GM23338 (cell line): ENCODE results near the gene KAZN. TPM values are rescaled to one million over a fixed set of nuclear protein-coding genes. Genes with fewer than 3 reads are reported as not detected.

Experiments used
- ATAC-seq: fragments of 200-7000 bp; cut with Tn5 transposase; 3 replicates; pipeline ENCODE4 v1.9.1; 2020
- DNase-seq: peaks from one replicate; pipeline ENCODE4 v3.0.0-alpha.2; 2015; ENCODE audit warnings: low spot score
- H2AFZ ChIP-seq: fragments of 200-600 bp; sonication (generic); 2 replicates; pipeline ENCODE4 v1.8.0; 2016; ENCODE audit warnings: antibody characterized with exemption, mild to moderate bottlenecking, moderate library complexity
- H3F3A ChIP-seq: fragments of 200-600 bp; sonication (generic); replicated peaks from 2 replicates; pipeline ENCODE4 v1.8.0; 2017; ENCODE audit warnings: antibody characterized with exemption, mixed run types, low read depth
- H3K27ac ChIP-seq: fragments of 200-600 bp; sonication (generic); 2 replicates; pipeline ENCODE4 v1.6.1; 2016; ENCODE audit warnings: low read depth
- H3K27me3 ChIP-seq: fragments of 200-600 bp; sonication (generic); 2 replicates; pipeline ENCODE4 v1.8.0; 2016; ENCODE audit warnings: mild to moderate bottlenecking, mixed run types, moderate library complexity; ENCODE audit not compliant: insufficient read depth
- H3K36me3 ChIP-seq: fragments of 200-600 bp; sonication (generic); 2 replicates; pipeline ENCODE4 v1.8.0; 2016; ENCODE audit warnings: mild to moderate bottlenecking; ENCODE audit not compliant: insufficient read depth
- H3K4me1 ChIP-seq: fragments of 200-600 bp; sonication (generic); 2 replicates; pipeline ENCODE4 v1.8.0; 2016; ENCODE audit warnings: mild to moderate bottlenecking, moderate library complexity; ENCODE audit not compliant: insufficient read depth
- H3K4me2 ChIP-seq: fragments of 200-600 bp; sonication (generic); 2 replicates; pipeline ENCODE4 v1.7.1; 2017; ENCODE audit warnings: mixed run types
- H3K4me3 ChIP-seq: fragments of 200-600 bp; sonication (generic); 2 replicates; pipeline ENCODE4 v1.6.1; 2016; ENCODE audit warnings: mixed run types
- H3K79me2 ChIP-seq: fragments of 200-600 bp; sonication (generic); replicated peaks from 2 replicates; pipeline ENCODE4 v1.8.0; 2017; ENCODE audit warnings: mild to moderate bottlenecking; ENCODE audit not compliant: insufficient read depth
- H3K9me2 ChIP-seq: fragments of 200-600 bp; sonication (generic); 2 replicates; pipeline ENCODE4 v1.8.0; 2017; ENCODE audit not compliant: insufficient read depth
- H4K20me1 ChIP-seq: fragments of 200-600 bp; sonication (generic); replicated peaks from 2 replicates; pipeline ENCODE4 v1.8.0; 2017; ENCODE audit warnings: mild to moderate bottlenecking; ENCODE audit not compliant: insufficient read depth
- H3K27ac Mint-ChIP-seq: 2 replicates; pipeline ENCODE4 v1.8.0; 2020; ENCODE audit warnings: inconsistent platforms, mild to moderate bottlenecking, moderate library complexity, mixed read lengths
- H3K27me3 Mint-ChIP-seq: 3 replicates; pipeline ENCODE4 v1.8.0; 2022; ENCODE audit warnings: low read depth, mild to moderate bottlenecking, moderate library complexity, mixed read lengths, inconsistent platforms; ENCODE audit not compliant: insufficient read depth, poor library complexity
- H3K36me3 Mint-ChIP-seq: 3 replicates; pipeline ENCODE4 v1.8.0; 2021; ENCODE audit warnings: low read depth, mild to moderate bottlenecking, inconsistent platforms, moderate library complexity, mixed read lengths
- H3K4me1 Mint-ChIP-seq: 3 replicates; pipeline ENCODE4 v1.8.0; 2020; ENCODE audit warnings: mild to moderate bottlenecking, inconsistent platforms, mixed read lengths
- H3K4me3 Mint-ChIP-seq: 3 replicates; pipeline ENCODE4 v1.8.0; 2021; ENCODE audit warnings: moderate library complexity, mild to moderate bottlenecking, inconsistent platforms, mixed read lengths
- H3K9me3 Mint-ChIP-seq: 3 replicates; pipeline ENCODE4 v1.8.0; 2020; ENCODE audit warnings: moderate library complexity, mild to moderate bottlenecking, inconsistent platforms, mixed read lengths
- EZH2 ChIP-seq: fragments of 200-600 bp; sonication (generic); IDR thresholded peaks from one replicate; pipeline ENCODE4 v1.8.0; 2017; ENCODE audit warnings: antibody characterized with exemption, mild to moderate bottlenecking, low read depth; ENCODE audit not compliant: unreplicated experiment
- EZH2phosphoT487 ChIP-seq: fragments of 200-600 bp; sonication (generic); IDR thresholded peaks from one replicate; pipeline ENCODE4 v1.8.1; 2018; ENCODE audit warnings: antibody characterized with exemption; ENCODE audit not compliant: unreplicated experiment
- JUNB ChIP-seq: IDR thresholded peaks from one replicate; pipeline ENCODE4 v1.6.1; 2016; ENCODE audit warnings: antibody characterized with exemption; ENCODE audit not compliant: unreplicated experiment
- NANOG ChIP-seq: IDR thresholded peaks from 2 replicates; pipeline ENCODE4 v1.6.1; 2016; ENCODE audit warnings: antibody characterized with exemption, borderline replicate concordance
- ZNF114 ChIP-seq: fragments of 250-450 bp; sonication (Bioruptor Pico); IDR thresholded peaks from 2 replicates; pipeline ENCODE4 v1.5.0; 2020; ENCODE audit warnings: mild to moderate bottlenecking, moderate library complexity
- polyA plus RNA-seq: library from polyadenylated mRNA; unstranded; fragments of >200 nt; fragmentation: Nextera tagmentation; extraction: Ambion mirVana; gene quantifications from 2 replicates; pipeline ENCODE4 v1.2.1, GENCODE V29; 2016
- total RNA-seq: library from RNA; depleted of rRNA; stranded (reverse); fragments of >200 nt; shearing (Covaris generic); gene quantifications from 2 replicates; pipeline ENCODE4 v1.2.3, GENCODE V29; 2014
- TF ChIP-seq, protein P1 (sequence below), 2 experiments: fragments of 200-600 bp in 1 of 2; sonication (generic) in 1 of 2; conservative IDR thresholded peaks; 2 replicates each; pipeline versions ENCODE4 v1.5.1 to v1.6.1; 2016 to 2017; ENCODE audit warnings: antibody characterized with exemption in 2 of 2, low read depth in 2 of 2, mild to moderate bottlenecking in 2 of 2, moderate library complexity in 1 of 2
- TF ChIP-seq, protein P2 (sequence below): fragments of 250-450 bp; sonication (Bioruptor Pico); IDR thresholded peaks from 2 replicates; pipeline ENCODE4 v1.5.0; 2020; ENCODE audit warnings: mild to moderate bottlenecking, moderate library complexity

KAZN gene
- total and polyA plus RNA-seq, 2 experiments from 2014 or later = 9.9 to 15.0 TPM

- ATAC-seq (no peak), DNase-seq (no peak)
- TF ChIP-seq, protein P1, sequence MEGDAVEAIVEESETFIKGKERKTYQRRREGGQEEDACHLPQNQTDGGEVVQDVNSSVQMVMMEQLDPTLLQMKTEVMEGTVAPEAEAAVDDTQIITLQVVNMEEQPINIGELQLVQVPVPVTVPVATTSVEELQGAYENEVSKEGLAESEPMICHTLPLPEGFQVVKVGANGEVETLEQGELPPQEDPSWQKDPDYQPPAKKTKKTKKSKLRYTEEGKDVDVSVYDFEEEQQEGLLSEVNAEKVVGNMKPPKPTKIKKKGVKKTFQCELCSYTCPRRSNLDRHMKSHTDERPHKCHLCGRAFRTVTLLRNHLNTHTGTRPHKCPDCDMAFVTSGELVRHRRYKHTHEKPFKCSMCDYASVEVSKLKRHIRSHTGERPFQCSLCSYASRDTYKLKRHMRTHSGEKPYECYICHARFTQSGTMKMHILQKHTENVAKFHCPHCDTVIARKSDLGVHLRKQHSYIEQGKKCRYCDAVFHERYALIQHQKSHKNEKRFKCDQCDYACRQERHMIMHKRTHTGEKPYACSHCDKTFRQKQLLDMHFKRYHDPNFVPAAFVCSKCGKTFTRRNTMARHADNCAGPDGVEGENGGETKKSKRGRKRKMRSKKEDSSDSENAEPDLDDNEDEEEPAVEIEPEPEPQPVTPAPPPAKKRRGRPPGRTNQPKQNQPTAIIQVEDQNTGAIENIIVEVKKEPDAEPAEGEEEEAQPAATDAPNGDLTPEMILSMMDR (conservative IDR thresholded peaks at IDR 0.05; ENCODE audit: low read depth in 2 of 2) = no peak
- TF ChIP-seq ZNF114 (CRISPR knock-in tag) = no peak
- TF ChIP-seq, protein P2, sequence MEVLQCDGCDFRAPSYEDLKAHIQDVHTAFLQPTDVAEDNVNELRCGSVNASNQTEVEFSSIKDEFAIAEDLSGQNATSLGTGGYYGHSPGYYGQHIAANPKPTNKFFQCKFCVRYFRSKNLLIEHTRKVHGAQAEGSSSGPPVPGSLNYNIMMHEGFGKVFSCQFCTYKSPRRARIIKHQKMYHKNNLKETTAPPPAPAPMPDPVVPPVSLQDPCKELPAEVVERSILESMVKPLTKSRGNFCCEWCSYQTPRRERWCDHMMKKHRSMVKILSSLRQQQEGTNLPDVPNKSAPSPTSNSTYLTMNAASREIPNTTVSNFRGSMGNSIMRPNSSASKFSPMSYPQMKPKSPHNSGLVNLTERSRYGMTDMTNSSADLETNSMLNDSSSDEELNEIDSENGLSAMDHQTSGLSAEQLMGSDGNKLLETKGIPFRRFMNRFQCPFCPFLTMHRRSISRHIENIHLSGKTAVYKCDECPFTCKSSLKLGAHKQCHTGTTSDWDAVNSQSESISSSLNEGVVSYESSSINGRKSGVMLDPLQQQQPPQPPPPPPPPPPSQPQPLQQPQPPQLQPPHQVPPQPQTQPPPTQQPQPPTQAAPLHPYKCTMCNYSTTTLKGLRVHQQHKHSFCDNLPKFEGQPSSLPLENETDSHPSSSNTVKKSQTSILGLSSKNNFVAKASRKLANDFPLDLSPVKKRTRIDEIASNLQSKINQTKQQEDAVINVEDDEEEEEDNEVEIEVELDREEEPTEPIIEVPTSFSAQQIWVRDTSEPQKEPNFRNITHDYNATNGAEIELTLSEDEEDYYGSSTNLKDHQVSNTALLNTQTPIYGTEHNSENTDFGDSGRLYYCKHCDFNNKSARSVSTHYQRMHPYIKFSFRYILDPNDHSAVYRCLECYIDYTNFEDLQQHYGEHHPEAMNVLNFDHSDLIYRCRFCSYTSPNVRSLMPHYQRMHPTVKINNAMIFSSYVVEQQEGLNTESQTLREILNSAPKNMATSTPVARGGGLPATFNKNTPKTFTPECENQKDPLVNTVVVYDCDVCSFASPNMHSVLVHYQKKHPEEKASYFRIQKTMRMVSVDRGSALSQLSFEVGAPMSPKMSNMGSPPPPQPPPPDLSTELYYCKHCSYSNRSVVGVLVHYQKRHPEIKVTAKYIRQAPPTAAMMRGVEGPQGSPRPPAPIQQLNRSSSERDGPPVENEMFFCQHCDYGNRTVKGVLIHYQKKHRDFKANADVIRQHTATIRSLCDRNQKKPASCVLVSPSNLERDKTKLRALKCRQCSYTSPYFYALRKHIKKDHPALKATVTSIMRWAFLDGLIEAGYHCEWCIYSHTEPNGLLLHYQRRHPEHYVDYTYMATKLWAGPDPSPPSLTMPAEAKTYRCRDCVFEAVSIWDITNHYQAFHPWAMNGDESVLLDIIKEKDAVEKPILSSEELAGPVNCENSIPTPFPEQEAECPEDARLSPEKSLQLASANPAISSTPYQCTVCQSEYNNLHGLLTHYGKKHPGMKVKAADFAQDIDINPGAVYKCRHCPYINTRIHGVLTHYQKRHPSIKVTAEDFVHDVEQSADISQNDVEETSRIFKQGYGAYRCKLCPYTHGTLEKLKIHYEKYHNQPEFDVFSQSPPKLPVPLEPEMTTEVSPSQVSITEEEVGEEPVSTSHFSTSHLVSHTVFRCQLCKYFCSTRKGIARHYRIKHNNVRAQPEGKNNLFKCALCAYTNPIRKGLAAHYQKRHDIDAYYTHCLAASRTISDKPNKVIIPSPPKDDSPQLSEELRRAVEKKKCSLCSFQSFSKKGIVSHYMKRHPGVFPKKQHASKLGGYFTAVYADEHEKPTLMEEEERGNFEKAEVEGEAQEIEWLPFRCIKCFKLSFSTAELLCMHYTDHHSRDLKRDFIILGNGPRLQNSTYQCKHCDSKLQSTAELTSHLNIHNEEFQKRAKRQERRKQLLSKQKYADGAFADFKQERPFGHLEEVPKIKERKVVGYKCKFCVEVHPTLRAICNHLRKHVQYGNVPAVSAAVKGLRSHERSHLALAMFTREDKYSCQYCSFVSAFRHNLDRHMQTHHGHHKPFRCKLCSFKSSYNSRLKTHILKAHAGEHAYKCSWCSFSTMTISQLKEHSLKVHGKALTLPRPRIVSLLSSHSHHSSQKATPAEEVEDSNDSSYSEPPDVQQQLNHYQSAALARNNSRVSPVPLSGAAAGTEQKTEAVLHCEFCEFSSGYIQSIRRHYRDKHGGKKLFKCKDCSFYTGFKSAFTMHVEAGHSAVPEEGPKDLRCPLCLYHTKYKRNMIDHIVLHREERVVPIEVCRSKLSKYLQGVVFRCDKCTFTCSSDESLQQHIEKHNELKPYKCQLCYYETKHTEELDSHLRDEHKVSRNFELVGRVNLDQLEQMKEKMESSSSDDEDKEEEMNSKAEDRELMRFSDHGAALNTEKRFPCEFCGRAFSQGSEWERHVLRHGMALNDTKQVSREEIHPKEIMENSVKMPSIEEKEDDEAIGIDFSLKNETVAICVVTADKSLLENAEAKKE (CRISPR knock-in tag) = no peak
- TF ChIP-seq EZH2 = no peak
- no peak for TF ChIP-seq NANOG
- TF ChIP-seq JUNB = no peak
- TF ChIP-seq EZH2phosphoT487 = no peak
- no peak overlapping the region for H3K4me3 ChIP-seq
- H3F3A ChIP-seq = no peaks in the 10 kb centered on the region
- no peaks in the 10 kb centered on the region for H3K4me1 Mint-ChIP-seq
- H3K27me3 Mint-ChIP-seq = no peaks in the 10 kb centered on the region
- no peaks in the 10 kb centered on the region for H3K27me3 ChIP-seq
- H3K27ac ChIP-seq = no peak overlapping the region
- H3K79me2 ChIP-seq = no peaks in the 10 kb centered on the region
- H3K4me1 ChIP-seq = no peaks in the 10 kb centered on the region
- no peak overlapping the region for H2AFZ ChIP-seq
- no peak overlapping the region for H3K27ac Mint-ChIP-seq
- H3K4me2 ChIP-seq = no peak overlapping the region
- no peaks in the 10 kb centered on the region for H4K20me1 ChIP-seq
- H3K4me3 Mint-ChIP-seq = no peak overlapping the region
- H3K9me2 ChIP-seq = peaks cover 9% of the 10 kb centered on the region; the same call in 1 of the 2 replicates
- H3K9me3 Mint-ChIP-seq = peaks cover 23% of the 10 kb centered on the region
- peaks cover 8% of the 10 kb centered on the region; the same call in 1 of the 2 replicates for H3K36me3 ChIP-seq
- H3K36me3 Mint-ChIP-seq = peaks cover 13% of the 10 kb centered on the region
These were observed 213.1 kb downstream of the KAZN start for GRCh38 chr1:14811573-14811972.
